Measurements from ENCODE around the gene ICA1.
"Not testable (repeated sequence)": the region's sequence is repeated elsewhere in the genome, so short reads cannot be mapped to it uniquely, and the experiment has no call there.

ICA1 gene

GRCh38 chr7:8263048-8263447 lies 1.1 kb upstream of the ICA1 start:
- DNase-seq (ENCODE audit: low read depth in 3 of 3): no peak

GRCh38 chr7:8260871-8261694 lies 884 bp downstream of the ICA1 start:
- DNase-seq (ENCODE audit: low read depth in 3 of 3): no peak

- no peak for DNase-seq (ENCODE audit: low read depth in 3 of 3)
Observed at GRCh38 chr7:8259586-8260222, 2.3 kb downstream of the ICA1 start.

- DNase-seq (ENCODE audit: low read depth in 3 of 3): no peak
Observed at GRCh38 chr7:8258734-8259133, 3.2 kb downstream of the ICA1 start.

GRCh38 chr7:8258166-8258565 lies 3.8 kb downstream of the ICA1 start:
- no peak for DNase-seq (ENCODE audit: low read depth in 3 of 3)

GRCh38 chr7:8255680-8256655 lies 6.0 kb downstream of the ICA1 start:
- no peak for DNase-seq (ENCODE audit: low read depth in 3 of 3)

GRCh38 chr7:8254667-8255066 lies 7.3 kb downstream of the ICA1 start:
- no peak for DNase-seq (ENCODE audit: low read depth in 3 of 3)

- no peak for DNase-seq (ENCODE audit: low read depth in 3 of 3)
Observed at GRCh38 chr7:8254215-8254614, 7.8 kb downstream of the ICA1 start.

- DNase-seq (ENCODE audit: low read depth in 3 of 3): no peak
Observed at GRCh38 chr7:8251195-8251594, 10.8 kb downstream of the ICA1 start.

GRCh38 chr7:8250547-8250946 lies 11.4 kb downstream of the ICA1 start:
- DNase-seq (ENCODE audit: low read depth in 3 of 3): no peak

- DNase-seq (ENCODE audit: low read depth in 3 of 3): no peak
Observed at GRCh38 chr7:8249121-8249520, 12.8 kb downstream of the ICA1 start.

GRCh38 chr7:8246020-8246419 lies 15.9 kb downstream of the ICA1 start:
- no peak for DNase-seq (ENCODE audit: low read depth in 3 of 3)

GRCh38 chr7:8245032-8245431 lies 16.9 kb downstream of the ICA1 start:
- DNase-seq (ENCODE audit: low read depth in 3 of 3): not testable (repeated sequence)

GRCh38 chr7:8243059-8243458 lies 18.9 kb downstream of the ICA1 start:
- not testable (repeated sequence) for DNase-seq (ENCODE audit: low read depth in 3 of 3)

- DNase-seq (ENCODE audit: low read depth in 3 of 3): not testable (repeated sequence)
Observed at GRCh38 chr7:8239702-8240362, 22.1 kb downstream of the ICA1 start.

- DNase-seq (ENCODE audit: low read depth in 3 of 3): no peak
Observed at GRCh38 chr7:8236780-8237407, 25.1 kb downstream of the ICA1 start.

- no peak for DNase-seq (ENCODE audit: low read depth in 3 of 3)
Observed at GRCh38 chr7:8232999-8233847, 28.7 kb downstream of the ICA1 start.

- no peak for DNase-seq (ENCODE audit: low read depth in 3 of 3)
Observed at GRCh38 chr7:8229927-8230326, 32.0 kb downstream of the ICA1 start.

GRCh38 chr7:8228766-8229674 lies 32.9 kb downstream of the ICA1 start:
- DNase-seq (ENCODE audit: low read depth in 3 of 3): no peak

Measured in stimulated activated CD4-positive, alpha-beta T cell treated with anti-CD3 and anti-CD28 coated beads, TNF-alpha, amount 100 ng/mL, for 4 hours (primary cell).